ENCODE measurements around the gene SLCO4A1.

GRCh38 chr20:62634330-62634967, 7.9 kb upstream of the SLCO4A1 start:
- TF ChIP-seq CTCF (IDR thresholded peaks at IDR 0.05) (no peak), POLR2A (IDR thresholded peaks at IDR 0.05) (no peak)

Measured in uterus (tissue), 2 donors.